Myometrial cell (primary cell): Measurements from ENCODE around the gene NPIPB4. TPM values are rescaled to one million over a fixed set of nuclear protein-coding genes. Genes with fewer than 3 reads are reported as not detected.

ENCODE experiments used
- total RNA-seq: library from RNA; depleted of rRNA; stranded (reverse); fragments of >200 nt; gene quantifications from 2 replicates; pipeline ENCODE4 v1.2.3, GENCODE V29; 2015

Gene NPIPB4
- total RNA-seq: 3.7 and 9.6 TPM in 2 replicates

DNA sequence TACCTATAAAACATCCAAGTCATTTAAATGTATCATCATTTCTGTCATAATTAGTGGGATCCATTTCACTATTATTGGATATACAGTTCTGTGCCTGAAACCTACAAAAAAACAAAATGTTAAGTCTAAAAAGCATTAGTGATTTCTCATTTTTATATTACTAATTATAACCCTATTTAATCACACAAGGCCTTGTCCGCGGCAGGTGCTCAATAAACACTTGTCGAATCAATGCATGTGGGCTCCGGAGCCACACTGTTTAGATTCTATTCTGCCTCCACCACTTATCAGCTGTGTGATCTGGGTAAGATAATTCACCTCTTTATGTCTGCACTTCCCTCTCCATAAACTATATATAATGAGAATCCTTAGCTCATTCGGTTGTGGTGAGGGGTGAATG lies at the start of gene NPIPB4:
Gene NPIPB4 (minus strand): TSS at position 101 of the 400 bp plus-strand sequence. CDS start 378 bp downstream, outside the sequence.

Other genes starting within 250 kb of the NPIPB4 start
- not detected in 2 replicates for gene IGSF6, start 205.1 kb downstream of the NPIPB4 start, total RNA-seq
- not detected in 2 replicates for gene OTOA, start 193.8 kb downstream of the NPIPB4 start, total RNA-seq
- 164 and 178 TPM in 2 replicates for gene UQCRC2, start 95.6 kb upstream of the NPIPB4 start, total RNA-seq
- gene PDZD9, start 143.4 kb upstream of the NPIPB4 start, total RNA-seq: not detected in 2 replicates
- gene MOSMO, start 150.4 kb upstream of the NPIPB4 start, total RNA-seq: 18.7 and 33.1 TPM in 2 replicates
- gene VWA3A, start 234.8 kb upstream of the NPIPB4 start, total RNA-seq: not detected in 2 replicates